ENCODE results near the gene DCANP1.

DCANP1 gene

DNA sequence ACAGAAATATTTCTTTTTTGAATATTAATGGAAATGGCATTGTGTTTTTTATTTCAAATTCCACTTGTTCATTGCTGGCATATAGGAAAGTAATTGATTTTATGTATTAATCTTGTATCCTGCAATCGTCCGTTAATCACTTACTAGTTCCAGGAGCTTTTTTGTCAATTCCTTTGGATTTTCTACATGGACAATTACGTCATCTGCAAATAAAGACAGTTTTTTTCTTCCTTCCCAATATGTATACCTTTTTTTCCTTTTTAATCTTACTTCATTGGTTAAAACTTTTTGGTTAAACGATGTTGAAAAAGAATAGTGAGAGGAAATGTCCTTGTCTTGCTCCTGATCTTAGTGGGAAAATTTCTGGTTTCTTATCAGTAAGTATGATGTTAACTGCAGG is 6.5 kb upstream of the DCANP1 start:
- H3K4me2 ChIP-seq (ENCODE audit: low read length): no peak overlapping the region
- TF ChIP-seq EZH2phosphoT487 (IDR thresholded peaks at IDR 0.05; ENCODE audit: low read depth): no peak
- TF ChIP-seq, protein P1, sequence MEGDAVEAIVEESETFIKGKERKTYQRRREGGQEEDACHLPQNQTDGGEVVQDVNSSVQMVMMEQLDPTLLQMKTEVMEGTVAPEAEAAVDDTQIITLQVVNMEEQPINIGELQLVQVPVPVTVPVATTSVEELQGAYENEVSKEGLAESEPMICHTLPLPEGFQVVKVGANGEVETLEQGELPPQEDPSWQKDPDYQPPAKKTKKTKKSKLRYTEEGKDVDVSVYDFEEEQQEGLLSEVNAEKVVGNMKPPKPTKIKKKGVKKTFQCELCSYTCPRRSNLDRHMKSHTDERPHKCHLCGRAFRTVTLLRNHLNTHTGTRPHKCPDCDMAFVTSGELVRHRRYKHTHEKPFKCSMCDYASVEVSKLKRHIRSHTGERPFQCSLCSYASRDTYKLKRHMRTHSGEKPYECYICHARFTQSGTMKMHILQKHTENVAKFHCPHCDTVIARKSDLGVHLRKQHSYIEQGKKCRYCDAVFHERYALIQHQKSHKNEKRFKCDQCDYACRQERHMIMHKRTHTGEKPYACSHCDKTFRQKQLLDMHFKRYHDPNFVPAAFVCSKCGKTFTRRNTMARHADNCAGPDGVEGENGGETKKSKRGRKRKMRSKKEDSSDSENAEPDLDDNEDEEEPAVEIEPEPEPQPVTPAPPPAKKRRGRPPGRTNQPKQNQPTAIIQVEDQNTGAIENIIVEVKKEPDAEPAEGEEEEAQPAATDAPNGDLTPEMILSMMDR (IDR thresholded peaks at IDR 0.05; ENCODE audit: low read depth, low read length): no peak
- H4K20me1 ChIP-seq (ENCODE audit: insufficient read depth, low read length): no peaks in the 10 kb centered on the region
- no peak overlapping the region for H3K9ac ChIP-seq (ENCODE audit: low read length)
- H3K79me2 ChIP-seq (ENCODE audit: low read length): no peaks in the 10 kb centered on the region
- H3K27ac ChIP-seq (ENCODE audit: low read length): no peak overlapping the region
- H2AFZ ChIP-seq (ENCODE audit: low read depth, low read length): no peak overlapping the region
- no peaks in the 10 kb centered on the region for H3K27me3 ChIP-seq (ENCODE audit: low read depth, low read length)
- H3K4me3 ChIP-seq (ENCODE audit: low read length): no peak overlapping the region
- peaks cover 25% of the 10 kb centered on the region for H3K4me1 ChIP-seq (ENCODE audit: low read length)
- H3K36me3 ChIP-seq (replicated peaks; ENCODE audit: low read depth, low read length): no peaks in the 10 kb centered on the region
- H3K9me3 ChIP-seq (ENCODE audit: insufficient read depth, low read length): no peaks in the 10 kb centered on the region

DNA sequence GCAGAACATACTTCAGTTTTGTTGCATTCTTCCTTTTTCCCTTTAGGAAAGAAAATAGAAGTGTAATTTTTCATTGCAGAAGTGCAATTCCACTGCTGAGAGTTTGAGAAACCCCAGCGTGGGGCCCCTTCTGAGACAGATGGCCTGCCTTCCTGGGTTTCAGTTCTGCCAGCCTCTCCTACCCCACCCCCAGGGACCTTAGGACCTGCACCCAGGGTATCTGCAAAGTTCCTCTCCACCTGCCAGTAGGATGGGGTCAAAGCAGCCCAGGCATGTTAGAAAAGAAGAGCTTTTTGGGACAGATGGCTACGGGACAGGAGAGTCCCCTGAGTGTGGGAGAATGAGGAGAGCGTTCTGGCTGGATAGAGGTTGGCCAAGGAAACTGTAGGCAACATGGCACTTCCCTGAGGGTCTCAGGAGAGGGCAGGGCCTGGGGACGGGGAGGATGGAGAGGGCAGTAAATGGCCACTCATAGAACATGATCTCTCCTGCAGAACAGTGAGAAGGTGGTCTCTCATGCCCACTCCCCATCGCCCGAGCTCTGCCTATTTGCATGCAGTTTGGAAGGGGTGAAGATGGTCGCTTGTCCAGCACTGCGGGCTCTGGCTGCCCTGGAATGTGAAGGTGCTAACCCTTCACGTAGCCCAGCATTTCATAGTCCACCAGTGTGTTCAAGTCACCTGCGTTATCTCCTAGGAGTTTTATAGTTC is 5.3 kb upstream of the DCANP1 start, which contains the start of gene TIFAB:
TSS of gene TIFAB (minus strand) at position 31 of the 710 bp plus-strand sequence. CDS start 2,412 bp downstream, outside the sequence.
- Histone ChIP-seq H3K36me3 (replicated peaks; ENCODE audit: low read depth, low read length) (no peaks in the 10 kb centered on the region), H3K4me2 (ENCODE audit: low read length) (no peak within 1 kb of the TSS; the same call in 1 of the 2 replicates), H3K27me3 (ENCODE audit: low read depth, low read length) (no peaks in the 10 kb centered on the region), H3K9ac (ENCODE audit: low read length) (no peak within 1 kb of the TSS), H3K4me1 (ENCODE audit: low read length) (peaks cover 25% of the 10 kb centered on the region), H3K4me3 (ENCODE audit: low read length) (no peak within 1 kb of the TSS), H3K79me2 (ENCODE audit: low read length) (no peaks in the 10 kb centered on the region), H3K9me3 (ENCODE audit: insufficient read depth, low read length) (no peaks in the 10 kb centered on the region), H4K20me1 (ENCODE audit: insufficient read depth, low read length) (no peaks in the 10 kb centered on the region), H2AFZ (ENCODE audit: low read depth, low read length) (no peak within 1 kb of the TSS), H3K27ac (ENCODE audit: low read length) (no peak within 1 kb of the TSS)
- TF ChIP-seq, protein P1 (IDR thresholded peaks at IDR 0.05; ENCODE audit: low read depth, low read length): no peak
- no peak for TF ChIP-seq EZH2phosphoT487 (IDR thresholded peaks at IDR 0.05; ENCODE audit: low read depth)

DNA sequence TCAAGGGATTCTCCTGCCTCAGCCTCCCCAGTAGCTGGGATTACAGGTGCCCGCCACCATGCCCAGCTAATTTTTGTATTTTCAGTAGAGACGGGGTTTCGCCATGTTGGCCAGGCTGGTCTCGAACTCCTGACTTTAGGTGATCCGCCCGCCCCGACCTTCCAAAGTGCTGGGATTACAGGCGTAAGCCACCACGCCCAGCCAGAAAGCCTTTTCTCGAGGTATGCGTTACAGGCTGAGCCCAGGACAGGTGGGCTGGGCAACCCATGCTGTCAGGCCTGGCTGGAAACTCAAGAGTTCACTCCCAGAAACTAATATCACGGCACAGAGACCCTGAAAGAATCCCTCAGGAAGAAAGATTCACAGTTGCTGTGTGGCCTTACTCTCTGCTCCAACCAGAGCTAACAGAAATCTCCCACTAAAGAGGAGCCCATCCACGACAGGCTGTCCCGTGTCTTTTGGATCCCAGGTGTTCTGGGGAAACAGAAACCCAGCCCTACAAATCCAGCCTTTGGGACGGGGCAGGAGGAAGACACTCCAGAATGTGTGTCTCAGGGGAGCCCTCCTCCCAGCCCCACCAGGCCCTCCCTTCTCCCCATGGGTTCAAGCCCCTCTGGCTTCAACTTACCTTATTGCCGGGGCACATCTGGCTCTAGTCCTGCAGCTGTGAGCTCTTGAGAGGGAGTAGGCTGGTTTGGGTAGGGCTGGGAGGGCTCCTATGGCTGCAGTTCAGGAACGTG is 4.6 kb upstream of the DCANP1 start:
- no peak overlapping the region for H3K4me3 ChIP-seq (ENCODE audit: low read length)
- H2AFZ ChIP-seq (ENCODE audit: low read depth, low read length): no peak overlapping the region
- H3K4me2 ChIP-seq (ENCODE audit: low read length): no peak overlapping the region
- H3K4me1 ChIP-seq (ENCODE audit: low read length): peaks cover 20% of the 10 kb centered on the region
- no peaks in the 10 kb centered on the region for H3K27me3 ChIP-seq (ENCODE audit: low read depth, low read length)
- no peak overlapping the region for H3K27ac ChIP-seq (ENCODE audit: low read length)
- no peak overlapping the region for H3K9ac ChIP-seq (ENCODE audit: low read length)
- no peaks in the 10 kb centered on the region for H3K36me3 ChIP-seq (replicated peaks; ENCODE audit: low read depth, low read length)
- H4K20me1 ChIP-seq (ENCODE audit: insufficient read depth, low read length): no peaks in the 10 kb centered on the region
- H3K9me3 ChIP-seq (ENCODE audit: insufficient read depth, low read length): no peaks in the 10 kb centered on the region
- H3K79me2 ChIP-seq (ENCODE audit: low read length): no peaks in the 10 kb centered on the region
- TF ChIP-seq EZH2phosphoT487 (IDR thresholded peaks at IDR 0.05; ENCODE audit: low read depth): no peak
- TF ChIP-seq, protein P1 (IDR thresholded peaks at IDR 0.05; ENCODE audit: low read depth, low read length): no peak

DNA sequence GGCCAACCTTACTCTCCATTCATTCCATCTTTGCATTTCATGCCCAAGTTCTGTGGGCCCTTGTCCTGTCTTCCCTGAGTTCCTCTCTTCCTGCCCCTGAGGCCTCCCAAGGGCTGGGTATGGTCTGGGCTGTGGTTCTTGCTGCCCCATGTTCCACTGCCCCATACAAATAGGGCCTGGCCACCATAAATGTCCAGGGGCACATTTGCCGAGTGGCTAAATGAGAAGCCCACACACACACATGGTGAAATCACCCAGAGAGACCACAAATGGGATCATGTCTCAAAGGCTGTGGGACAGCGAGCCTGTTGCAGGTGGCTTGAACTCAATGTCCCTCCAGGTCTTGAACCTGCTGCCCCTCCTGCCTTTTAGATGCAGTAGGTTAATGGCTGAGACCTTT is 3.8 kb upstream of the DCANP1 start:
- no peaks in the 10 kb centered on the region for H3K36me3 ChIP-seq (replicated peaks; ENCODE audit: low read depth, low read length)
- H4K20me1 ChIP-seq (ENCODE audit: insufficient read depth, low read length): no peaks in the 10 kb centered on the region
- peaks cover 12% of the 10 kb centered on the region for H3K4me1 ChIP-seq (ENCODE audit: low read length)
- no peak overlapping the region for H3K4me3 ChIP-seq (ENCODE audit: low read length)
- no peak overlapping the region for H2AFZ ChIP-seq (ENCODE audit: low read depth, low read length)
- H3K4me2 ChIP-seq (ENCODE audit: low read length): no peak overlapping the region
- no peak for TF ChIP-seq EZH2phosphoT487 (IDR thresholded peaks at IDR 0.05; ENCODE audit: low read depth)
- TF ChIP-seq, protein P1 (IDR thresholded peaks at IDR 0.05; ENCODE audit: low read depth, low read length): no peak
- H3K9me3 ChIP-seq (ENCODE audit: insufficient read depth, low read length): no peaks in the 10 kb centered on the region
- H3K79me2 ChIP-seq (ENCODE audit: low read length): no peaks in the 10 kb centered on the region
- H3K27ac ChIP-seq (ENCODE audit: low read length): no peak overlapping the region
- H3K27me3 ChIP-seq (ENCODE audit: low read depth, low read length): no peaks in the 10 kb centered on the region
- no peak overlapping the region for H3K9ac ChIP-seq (ENCODE audit: low read length)
